GM18517 (cell line): ENCODE measurements around the gene SPINT2.

Source experiments
- ATAC-seq: cut with Tn5 transposase; IDR thresholded peaks from one replicate; pipeline ENCODE4 v1.9.1; 2021; ENCODE audit warnings: mild to moderate bottlenecking, moderate library complexity; ENCODE audit not compliant: unreplicated experiment

SPINT2 gene

DNA sequence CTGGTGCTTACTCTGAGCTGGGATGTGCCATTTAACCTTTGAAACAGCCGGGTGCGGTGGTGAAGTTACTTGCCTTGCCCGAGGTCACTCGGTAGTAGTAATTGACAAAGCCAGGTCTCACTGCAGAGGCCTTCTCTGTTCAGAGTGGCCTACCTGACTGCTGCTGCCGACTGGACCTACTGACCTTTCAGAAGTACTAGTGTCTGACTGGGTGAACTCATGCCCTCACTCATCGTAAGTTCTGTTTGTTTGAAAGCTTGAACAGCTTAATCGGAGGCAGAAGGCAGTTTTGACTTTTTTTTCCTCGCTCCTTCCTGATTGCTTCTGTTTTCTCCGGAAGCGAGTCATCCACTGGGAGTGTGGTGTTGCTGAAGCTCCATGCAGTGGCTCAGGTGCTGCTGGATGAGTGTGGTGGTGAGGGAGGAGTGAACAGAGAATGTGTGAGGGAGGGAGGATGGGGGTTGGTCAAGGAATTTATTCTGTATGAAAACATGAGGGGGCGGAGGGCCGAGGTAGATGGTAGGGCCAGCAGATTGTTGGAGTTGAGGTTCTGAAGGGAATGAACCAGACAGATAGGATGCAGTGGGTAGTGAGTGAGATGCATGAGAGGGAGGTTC is 2.7 kb downstream of the SPINT2 start:
- ATAC-seq: no peak

DNA sequence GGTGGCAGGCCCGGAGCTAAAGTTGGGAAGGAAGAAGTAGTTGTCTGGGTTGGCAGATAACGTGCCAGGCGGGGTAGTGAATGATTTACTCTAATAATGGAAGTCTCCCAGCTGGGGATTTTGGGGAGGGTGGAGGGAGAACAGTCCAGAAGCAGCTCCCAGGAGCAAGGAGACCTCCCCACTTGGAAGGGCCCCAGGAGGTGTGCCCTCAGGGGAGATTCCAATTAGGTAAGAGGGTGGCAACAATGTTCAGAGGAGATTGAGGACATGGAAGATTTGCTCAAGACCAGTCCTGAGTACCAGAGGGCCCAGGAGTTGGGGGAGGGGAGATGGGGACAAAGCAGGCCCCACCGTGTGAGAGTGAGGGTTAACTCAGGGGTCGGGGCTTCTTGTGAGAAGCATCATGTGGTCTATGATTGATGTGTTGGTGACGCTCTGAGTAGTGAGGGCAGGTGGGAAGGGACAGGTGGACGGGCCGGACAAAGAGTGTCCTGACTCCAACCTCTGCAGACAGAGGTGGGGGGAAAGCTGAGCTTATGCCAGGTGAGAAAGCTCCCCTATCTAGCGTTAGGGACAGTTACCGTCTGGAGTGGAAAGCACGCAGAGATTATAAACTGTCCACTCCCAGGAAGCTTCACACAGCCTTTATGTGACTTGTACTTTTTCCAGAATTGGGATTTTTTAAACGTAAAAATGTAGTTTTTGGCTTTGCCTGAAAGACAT is 3.5 kb downstream of the SPINT2 start:
- no peak for ATAC-seq

DNA sequence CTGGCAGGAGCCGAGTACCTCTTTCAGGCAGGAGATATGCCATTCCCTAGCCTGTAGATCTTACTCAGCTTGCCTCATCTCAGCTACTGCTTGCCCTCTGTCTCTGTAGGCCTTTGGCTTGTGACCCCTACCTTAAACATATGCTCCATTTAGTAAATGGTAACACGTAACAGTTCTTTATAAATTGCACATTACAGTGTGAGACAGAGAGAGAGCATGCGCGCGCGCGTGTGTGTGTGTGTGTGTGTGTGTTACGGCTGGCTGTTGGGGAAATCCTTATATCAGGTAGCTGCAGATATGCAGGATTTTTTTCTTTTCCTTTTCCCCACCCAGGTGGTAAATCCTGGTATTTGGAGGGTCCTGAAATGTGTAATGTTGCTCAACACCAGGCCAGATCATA is 4.2 kb downstream of the SPINT2 start:
- no peak for ATAC-seq

DNA sequence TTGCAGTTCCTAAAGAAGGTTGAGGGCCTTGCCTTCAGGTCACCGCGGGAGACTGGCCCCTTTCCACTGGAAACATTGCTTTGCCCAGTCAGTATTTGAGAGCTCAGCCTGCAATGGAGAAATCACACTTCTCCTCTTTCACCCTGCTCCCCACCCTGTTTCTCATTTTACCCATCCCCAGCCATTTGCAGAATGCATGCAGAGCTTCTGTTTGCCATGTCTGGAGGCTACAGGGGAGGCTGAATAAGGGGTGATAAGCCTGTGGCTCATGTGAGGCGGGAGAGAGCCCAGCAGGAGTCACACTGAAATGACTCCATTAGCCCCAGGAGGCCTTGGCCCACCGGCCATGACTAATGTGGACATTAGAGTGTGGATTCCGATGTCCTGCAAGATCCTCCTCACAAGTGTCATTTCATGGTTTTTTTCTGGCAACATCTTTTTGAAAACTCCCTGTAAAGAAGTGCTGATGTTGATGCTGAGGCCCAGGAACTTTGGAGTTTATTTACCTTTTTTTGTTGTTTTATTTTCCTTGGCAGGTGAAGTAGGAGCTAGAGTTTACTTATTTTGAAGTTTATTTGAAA is 6.3 kb downstream of the SPINT2 start:
- no peak for ATAC-seq

DNA sequence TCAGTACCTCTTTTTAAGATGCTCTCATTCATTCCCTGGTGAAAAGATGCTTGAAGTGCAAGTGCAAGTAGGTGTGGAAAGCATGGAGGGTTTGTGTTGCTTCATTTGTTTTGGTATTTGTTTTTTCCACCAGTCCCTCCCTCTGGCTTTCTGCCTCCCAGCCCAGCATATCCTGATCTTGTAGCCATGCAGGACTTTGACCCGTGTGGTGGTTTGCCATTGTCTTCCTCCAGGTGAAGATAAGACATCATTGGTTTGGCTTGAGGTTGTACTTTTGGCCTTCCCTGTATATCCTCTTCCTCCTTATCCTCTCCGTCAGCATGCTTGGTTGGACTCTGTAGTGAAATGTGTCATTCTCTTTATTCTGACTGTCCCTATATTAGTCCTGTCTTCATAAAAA is 9.1 kb downstream of the SPINT2 start:
- no peak for ATAC-seq

DNA sequence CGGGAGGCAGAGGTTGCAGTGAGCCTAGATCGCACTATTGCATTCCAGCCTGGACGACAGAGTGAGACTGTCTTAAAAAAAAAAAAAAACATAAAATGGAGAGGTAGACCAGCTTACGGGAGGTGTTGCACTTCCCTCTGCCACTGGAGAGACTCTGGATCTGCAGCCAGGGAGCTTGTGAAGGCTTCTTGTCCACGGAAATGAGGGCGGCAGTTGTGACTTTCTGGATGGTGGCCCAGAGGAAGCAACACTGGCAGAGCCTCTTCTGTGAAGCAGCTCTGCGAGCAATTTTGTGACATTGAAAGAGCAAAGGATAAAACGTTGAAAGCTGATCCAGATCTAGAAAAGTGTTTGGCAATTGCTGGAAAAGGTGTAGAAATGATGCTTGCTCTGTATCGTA is 10.4 kb downstream of the SPINT2 start:
- no peak for ATAC-seq

DNA sequence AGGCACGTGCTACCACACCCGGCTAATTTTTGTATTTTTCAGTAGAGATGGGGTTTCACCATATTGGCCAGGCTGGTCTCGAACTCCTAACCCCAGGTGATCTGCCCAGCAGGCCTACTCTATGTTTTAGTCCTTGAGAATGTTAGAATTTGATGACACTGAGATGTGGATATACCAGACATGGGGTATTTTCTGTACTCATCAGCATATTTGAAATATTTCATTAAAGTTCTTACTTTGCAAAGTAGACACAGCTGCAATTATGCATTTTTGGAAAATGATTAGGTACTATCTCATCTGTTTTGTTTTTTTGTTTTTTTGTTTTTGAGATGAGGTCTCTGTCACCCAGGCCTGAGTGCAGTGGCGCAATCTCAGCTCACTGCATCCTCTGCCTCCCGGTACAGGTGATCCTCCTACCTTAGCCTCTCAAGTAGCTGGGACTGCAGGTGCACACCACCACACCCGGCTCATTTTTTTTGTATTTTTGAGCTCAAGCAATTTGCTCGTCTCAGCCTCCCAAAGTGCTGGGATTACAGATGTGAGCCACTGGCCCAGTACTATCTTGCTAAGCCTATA is 12.7 kb downstream of the SPINT2 start:
- ATAC-seq: no peak

DNA sequence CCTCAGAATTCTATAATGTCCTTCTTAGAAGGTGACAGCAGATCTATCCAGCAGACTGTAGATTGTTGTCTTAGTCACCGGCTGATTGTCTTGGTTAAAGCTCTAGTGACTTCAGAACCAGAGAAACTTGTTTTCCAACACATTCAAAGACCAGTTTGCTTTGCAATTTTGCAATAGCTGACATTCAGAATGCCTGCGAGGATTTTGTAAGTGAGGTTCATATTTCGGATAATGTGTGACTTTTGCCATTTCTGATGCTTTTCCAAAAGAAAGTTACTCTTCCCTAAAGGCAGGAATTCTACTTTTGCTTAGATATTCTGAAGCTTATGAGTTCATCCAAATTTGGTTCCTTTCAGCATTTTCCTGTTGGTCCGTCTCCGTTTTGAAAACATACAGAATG is 13.2 kb downstream of the SPINT2 start:
- ATAC-seq: no peak

DNA sequence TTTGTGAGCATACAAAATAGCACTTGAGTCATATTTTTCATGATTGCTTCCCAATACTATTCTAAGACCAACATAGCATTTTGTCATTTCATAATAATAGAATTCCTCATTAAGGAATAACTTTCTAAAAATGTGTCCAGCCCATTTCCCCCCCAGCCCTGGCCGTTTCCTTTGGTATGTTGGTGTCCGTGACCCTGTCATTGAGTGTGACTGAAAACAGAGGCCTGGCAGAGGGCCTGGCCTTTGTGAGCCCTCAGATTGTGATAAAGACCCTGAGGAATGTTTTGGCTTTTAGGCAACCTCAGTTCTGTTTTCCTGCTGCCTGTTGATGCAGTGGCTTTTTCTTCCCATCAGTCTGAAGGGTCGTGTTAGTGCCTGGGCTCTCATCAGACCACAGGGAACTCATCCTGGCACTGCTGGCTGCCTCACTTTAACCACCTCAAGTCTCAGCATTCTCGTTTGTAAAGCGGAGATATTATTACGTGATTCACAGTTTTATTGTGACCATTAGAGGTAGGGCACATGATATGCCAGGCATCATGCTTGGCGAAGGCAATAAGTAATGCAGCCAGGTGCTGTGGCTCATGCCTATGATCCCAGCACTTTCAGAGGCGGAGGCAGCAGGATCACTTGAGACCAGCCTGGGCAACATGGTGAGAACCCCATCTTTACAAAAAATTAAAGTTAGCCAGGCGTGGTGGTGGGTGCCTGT is 13.8 kb downstream of the SPINT2 start:
- ATAC-seq: no peak

DNA sequence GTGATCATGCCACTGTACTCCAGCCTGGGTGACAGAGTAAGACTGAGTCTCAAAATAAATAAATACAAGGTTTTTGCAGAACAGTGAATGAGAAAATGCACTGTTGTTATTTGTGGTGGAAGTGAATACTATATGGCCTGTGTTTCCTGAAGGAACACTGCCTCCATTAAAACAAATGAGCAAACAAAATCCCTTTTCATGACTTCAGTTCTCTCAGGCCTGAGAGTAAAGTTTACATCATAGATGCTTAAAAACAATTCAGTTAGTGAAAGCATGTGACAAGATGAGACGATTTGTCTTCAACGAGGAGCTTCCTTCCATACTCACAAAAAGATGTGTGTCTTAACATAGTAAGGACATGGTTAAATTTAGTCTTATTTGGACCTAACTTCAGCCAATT is 14.4 kb downstream of the SPINT2 start:
- ATAC-seq: no peak

DNA sequence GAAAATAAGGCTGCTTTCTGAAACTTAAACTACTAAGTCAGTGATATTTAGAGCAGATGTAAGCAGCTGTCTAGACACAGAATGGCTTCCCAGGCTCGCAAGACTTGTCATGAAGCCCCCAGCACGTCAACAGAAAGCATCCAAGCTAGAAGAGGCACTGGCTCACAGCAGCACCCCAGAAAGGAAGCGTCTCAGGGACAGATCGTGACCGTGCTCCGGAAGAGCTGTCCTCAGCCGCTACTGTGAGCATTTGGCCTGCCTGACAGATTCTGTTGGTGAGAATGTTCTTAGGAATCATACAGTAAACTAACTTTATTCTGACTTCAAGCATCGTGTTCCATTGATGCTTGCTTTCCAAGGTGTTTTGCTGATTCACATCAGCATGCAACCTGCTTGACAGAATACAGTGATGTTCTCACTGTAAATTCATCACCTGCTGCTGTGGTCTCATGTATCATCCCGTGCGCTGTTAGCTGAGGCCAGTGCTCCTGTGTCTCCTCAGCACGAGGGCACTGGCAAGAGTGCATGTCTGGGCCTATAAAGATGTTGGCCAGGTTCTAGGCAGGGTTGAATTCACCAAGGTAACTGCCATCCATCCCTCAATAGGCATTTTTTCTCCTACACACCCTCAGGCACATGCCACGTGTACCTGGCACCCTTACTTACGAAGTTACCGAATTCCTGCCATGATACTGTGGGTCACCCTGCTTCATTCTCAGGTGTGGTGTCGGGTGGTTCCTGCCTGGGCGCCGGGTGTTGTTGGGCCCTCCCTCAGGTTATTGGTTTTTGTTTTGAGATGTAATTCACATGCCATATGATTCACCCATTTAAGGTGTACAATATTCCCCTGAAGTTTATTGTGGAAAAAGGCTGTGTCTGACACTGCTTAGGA is 15.9 kb downstream of the SPINT2 start:
- no peak for ATAC-seq

DNA sequence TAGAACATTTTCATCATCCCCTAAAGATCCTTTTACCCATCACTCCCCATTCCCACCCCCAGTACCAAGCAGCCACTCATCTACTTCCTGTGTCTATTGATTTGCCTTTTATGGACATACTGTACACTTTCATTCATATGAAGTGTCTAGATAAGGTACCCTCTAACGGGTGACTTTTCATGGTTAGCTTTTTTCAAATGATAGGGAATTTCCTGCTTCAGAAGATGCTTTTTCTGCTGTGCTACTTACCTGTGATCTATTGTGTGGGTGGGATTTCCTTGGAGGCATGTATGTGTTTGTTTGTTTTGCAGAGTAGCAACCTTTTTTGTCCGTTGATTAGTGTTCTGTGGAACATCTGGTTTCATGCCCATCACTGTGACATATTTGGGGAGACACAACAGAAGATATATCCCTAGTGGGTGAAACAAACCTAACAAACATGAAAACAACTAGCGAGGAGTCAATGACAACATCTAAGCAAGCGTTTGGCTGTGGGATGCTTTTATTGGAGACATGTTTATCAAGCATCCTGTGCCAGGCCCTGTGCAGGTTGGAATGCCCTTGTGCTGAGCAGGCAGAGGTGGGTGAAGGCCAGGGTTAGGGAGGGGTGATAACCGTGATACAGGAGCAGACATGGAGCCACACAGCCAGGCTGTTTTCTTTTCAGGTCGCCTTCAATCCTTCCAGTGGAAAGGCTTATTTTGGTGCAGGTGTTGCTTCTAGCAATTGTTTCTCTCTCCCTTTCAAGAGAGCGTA is 17.6 kb downstream of the SPINT2 start:
- ATAC-seq: no peak

DNA sequence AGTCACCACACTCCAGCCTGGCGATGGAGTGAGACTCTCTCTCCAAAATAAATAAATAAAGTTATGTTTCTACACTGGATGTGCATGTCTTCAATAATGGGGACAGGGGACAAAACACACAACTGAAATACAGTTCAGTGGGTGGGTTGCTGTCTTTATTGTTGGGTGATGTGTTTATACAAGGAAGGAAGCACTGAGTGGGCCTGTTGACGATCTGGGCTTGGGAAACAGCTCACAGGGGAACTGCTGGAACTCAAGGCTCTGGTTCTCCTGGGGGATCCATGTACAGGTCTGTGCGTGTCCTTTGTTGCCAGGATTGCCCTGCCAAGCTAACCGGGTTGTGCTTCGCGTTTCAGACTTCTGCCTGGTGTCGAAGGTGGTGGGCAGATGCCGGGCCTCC is 18.9 kb downstream of the SPINT2 start:
- no peak for ATAC-seq

DNA sequence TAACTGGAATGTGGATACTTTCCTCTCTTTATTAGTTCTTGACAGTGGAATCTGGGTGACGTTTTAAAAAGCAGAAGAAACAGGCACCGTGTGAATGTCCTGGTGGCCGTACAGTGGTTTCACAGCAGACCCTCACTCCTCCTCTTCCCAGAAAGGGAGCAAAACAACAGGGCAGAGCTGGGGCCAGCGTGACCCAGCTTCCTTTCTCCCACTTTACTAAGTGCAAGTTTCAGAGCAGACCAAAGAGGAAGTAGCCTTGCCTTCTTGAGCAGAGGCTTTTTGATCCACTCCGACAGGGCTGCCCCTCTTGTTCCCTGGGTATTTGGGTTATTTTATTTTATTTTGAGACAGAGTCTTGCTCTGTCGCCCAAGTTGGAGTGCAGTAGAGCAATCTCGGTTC is 20.0 kb downstream of the SPINT2 start:
- no peak for ATAC-seq

DNA sequence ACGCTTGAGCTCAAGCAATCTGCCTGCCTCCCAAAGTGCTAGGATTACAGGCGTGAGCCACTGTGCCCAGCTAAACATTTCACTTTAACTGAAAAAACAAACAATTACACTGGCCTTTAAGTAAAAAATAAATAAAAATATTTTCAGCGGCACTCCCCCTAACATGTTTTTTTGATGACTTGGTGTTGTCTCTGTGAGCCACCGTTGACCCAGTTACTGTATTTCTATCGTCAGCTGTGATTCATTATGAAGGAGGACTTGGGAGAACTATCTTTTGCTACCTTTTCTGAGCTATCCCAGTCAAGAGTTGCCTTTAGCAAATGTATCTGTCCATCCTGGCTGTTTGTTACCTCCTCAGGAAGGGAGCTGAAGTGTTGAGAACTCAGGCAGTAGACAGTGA is 21.2 kb downstream of the SPINT2 start:
- ATAC-seq: no peak

DNA sequence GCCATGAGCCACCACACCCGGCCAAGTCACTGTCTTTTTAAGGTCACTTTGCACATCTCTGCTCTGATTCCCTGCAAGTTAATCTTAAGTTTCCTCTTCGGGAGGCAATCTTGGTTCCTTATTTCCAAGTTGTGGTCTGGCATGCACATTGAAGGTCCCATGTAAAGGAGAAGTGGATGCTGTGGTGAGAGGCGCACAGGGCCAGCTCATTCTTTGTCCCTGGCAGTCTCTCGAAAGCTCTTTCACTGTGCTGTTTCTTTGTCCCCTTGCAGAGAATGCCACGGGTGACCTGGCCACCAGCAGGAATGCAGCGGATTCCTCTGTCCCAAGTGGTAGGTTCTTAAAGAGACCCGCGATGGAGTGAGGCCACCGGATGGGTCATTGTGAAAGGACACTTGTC is 23.2 kb downstream of the SPINT2 start:
- ATAC-seq: no peak

DNA sequence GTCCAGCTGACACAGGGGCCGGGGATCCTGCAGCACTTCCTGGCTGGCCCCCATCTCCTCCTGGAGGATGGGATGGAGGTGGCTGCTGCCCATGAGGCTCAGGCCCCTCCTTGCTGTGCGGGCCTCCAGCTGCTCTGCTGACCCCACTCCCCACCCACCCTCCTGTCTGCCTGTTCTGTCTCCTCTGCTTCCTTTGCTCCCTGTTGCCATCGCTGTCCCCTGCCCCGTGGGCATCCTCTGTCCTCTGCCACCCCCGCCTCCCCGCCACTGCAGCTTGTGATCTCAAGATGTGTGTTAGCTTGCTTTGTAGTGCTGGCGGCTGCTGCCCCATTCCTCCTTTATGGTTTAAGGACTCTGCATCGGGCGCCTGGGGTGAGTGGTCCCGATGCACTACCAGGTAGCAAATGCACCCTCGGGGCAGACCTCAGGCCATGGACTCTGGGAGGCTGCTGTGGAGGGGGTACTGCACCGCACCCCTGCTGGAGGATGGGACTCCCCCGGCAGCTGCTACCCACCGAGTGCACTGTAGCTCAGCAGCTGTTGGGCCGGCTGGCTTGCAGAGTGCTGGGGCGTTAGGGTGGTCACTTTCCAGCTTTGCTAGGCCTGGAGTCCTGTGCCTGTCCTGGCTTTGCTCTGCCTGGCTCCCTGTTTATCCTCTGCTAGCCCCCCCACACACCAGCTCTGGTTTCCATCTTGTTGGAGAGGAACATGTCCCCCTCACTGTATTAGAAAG is 23.9 kb downstream of the SPINT2 start:
- ATAC-seq: no peak

DNA sequence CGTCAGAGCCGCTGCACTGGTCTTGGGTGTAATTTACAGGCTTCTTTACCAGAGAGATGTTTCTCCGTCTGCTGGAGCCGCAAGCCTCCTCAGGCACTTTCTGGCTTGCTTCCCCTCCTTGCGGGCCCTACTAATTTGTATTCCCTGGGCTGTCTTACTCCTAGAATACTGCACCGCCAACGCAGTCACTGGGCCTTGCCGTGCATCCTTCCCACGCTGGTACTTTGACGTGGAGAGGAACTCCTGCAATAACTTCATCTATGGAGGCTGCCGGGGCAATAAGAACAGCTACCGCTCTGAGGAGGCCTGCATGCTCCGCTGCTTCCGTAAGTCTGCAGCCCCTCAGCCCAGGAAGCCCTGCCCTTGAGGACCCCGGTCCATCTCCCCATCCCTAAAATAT is 25.6 kb downstream of the SPINT2 start:
- ATAC-seq: no peak

DNA sequence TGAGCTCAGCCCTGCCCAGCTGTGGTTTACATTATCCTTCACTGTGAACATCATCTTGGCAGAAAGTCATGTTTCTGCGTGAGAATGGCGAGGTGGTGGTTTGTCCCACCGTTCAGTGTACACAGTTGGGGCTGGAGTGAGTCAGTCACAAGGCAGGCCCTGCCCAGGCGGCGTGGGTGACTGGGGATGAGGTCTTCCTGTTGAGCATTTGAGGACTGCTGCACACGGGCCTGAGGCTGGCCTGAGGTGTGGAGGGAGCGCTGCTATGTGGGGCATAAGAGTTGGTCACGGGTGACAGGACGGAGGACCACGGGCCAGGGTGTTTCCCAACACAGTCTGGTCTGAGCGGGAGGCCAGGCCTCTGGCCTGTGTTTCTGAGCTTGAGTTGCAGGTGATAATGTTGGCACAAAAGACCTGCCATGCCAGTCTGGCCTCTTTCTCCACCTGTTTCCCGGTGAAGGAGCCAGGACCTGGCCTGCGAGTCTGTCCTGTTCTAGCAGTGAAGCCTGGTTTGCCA is 26.3 kb downstream of the SPINT2 start:
- no peak for ATAC-seq
